GM18951 (cell line): ENCODE data around the gene NCKIPSD.
"Not testable (repeated sequence)": the region's sequence is repeated elsewhere in the genome, so short reads cannot be mapped to it uniquely, and the experiment has no call there.

ENCODE experiments used
- POLR2A ChIP-seq: IDR thresholded peaks from 4 replicates; pipeline ENCODE4 v1.6.1; 2011; ENCODE audit warnings: mild to moderate bottlenecking; ENCODE audit not compliant: insufficient read length, insufficient read depth; ENCODE audit errors: extremely low read depth
- in situ Hi-C: fragments of 300-500 bp; cut with MboI; formaldehyde crosslinking; loops from one replicate; pipeline ENCODE4 v1.12.0; 2022; ENCODE audit warnings: low sequenced_read_pairs, mixed read lengths, inconsistent platforms; ENCODE audit not compliant: unreplicated experiment

The NCKIPSD gene

DNA sequence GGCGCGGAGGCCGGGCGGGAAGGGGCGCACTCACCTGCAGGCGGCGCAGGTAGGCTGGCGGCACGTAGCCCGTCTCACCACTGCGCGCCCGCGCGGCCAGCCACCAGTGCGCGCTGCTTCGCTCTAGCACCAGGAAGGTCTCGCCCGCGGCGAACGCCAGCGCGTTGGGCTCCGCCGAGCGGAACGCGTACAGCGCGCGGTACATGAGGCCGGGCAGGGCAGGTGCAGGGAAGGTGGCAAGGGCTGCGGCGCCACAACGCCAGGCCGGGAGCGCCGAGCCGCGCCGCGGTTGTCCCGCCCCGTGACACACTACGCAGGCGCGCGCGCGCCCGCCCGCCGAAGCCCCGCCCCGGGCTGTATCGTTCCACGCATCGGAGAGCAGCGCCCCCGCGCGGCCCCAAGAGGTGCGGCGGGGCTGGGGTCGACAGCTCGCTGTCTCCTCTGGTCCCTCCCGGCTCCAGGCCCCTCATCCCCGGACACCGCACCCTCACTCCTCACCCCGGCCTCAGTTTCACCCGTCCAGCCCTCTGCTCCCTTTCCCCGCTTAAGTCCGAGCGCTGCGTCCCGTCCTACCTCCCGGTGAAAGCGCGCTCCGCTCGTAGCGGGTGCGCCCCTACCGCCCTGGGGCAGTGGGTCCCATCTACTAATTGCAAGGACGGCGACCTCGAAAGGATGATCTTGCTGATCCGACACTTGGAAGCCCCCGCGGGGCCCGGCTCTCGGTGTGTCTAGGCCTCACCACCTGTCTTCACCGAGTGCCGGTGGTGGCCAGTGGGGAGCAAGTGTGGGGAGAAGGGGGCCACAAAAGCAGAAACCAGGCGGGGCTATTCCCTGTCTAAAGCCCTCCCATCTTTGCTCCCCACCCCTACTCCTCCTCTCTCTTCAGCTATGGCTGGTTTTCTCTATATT is at the start of gene NCKIPSD:
Gene NCKIPSD, minus strand, starts transcription at position 313 of the 909 bp plus-strand sequence. Its CDS starts 108 bp downstream, at position 205.
- TF ChIP-seq POLR2A = peak; percentile 95
- in situ Hi-C loops = no loop called here

DNA sequence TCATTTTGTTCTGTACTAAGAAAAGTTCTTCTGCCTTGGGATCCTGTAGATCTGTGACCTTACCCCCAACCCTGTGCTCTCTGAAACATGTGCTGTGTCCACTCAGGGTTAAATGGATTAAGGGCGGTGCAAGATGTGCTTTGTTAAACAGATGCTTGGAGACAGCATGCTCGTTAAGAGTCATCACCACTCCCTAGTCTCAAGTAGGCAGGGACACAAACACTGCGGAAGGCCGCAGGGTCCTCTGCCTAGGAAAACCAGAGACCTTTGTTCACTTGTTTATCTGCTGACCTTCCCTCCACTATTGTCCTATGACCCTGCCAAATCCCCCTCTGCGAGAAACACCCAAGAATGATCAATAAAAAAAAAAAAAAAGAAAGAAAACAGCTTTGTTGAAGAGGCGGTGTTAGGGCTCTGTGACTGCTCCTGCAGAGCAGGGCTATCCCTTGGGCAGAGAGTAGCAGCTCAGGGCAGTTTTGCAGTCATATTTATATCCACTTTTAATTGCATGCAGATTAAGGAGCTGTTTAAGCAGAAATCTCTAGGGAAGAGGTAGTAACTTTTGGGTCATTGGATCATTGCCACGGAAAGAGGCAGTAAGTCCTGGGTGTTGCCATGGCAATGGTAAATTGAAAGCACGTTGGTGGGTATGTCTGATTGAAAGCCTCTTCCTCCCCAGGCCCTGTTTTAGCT is 49.5 kb upstream of the NCKIPSD start:
- in situ Hi-C loops = not testable (repeated sequence)

DNA sequence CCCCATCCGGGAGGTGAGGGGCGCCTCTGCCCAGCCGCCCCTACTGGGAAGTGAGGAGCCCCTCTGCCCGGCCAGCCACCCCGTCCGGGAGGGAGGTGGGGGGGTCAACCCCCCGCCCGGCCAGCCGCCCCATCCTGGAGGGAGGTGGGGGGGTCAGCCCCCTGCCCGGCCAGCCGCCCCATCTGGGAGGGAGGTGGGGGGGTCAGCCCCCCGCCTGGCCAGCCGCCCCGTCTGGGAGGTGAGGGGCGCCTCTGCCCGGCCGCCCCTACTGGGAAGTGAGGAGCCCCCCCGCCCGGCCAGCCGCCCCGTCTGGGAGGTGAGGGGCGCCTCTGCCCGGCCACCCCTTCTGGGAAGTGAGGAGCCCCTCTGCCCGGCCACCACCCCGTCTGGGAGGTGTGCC is 48.8 kb upstream of the NCKIPSD start:
- in situ Hi-C loops = not testable (repeated sequence)

- in situ Hi-C loops = not testable (repeated sequence)
Measured at GRCh38 chr3:48733752-48734518, 48.2 kb upstream of the NCKIPSD start.

GRCh38 chr3:48727511-48727910 is 41.8 kb upstream of the NCKIPSD start:
- in situ Hi-C loops = no loop called here
- no peak for TF ChIP-seq POLR2A

DNA sequence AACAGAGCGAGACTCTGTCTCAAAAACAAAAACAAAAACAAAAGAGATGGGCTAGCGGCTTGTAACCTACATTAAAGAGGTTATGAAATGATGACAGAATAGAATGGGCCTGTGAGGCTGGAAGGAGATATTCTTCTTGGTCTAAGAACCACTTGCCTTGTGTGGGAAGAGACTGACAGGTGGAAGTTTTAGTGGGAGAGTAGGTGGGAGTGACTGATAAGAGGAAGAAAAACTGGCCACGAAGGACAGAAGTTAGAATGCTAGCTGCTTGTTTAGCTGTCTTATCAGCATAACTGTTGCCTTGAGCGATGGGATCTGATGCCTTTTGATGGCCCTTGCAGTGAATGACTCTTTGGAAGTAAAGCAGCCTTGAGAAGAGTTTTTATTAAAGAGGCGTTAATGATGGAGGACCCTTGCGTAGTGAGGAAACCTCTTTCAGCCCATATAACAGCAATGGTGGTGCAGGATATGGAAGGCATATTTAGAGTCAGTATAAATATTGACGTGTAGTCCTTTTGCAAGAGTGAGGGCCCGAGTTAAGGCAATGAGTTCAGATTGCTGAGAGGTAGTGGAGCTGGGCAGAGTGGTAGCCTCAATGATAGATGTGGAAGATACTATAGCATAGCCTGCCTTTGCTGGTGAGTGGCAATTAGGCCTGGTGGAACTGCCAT is 39.6 kb upstream of the NCKIPSD start:
- in situ Hi-C loops = not testable (repeated sequence)

GRCh38 chr3:48723725-48724124 is 38.0 kb upstream of the NCKIPSD start:
- TF ChIP-seq POLR2A = no peak
- in situ Hi-C loops = no loop called here

DNA sequence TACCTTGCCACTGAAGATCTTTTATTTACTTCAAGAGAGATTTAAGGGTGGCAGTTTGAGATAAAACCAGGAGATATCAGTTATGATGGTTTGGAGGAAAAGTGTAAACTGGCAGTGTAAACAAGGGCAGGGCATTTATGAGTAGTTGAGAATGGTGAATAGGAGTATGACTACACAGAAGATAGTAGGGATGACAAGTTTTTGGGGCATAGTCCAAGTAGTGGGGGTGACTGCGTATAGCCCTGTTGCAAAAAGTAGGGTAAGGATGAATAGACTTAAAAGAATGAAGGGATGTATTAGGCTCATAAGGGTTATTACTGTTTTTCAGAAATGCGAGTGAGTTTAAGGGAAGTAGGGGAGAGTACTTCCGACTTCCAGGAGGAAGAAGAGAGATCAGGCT is 37.6 kb upstream of the NCKIPSD start:
- in situ Hi-C loops = not testable (repeated sequence)

- peak; percentile 83 for TF ChIP-seq POLR2A
- in situ Hi-C loops = no loop called here
Measured at GRCh38 chr3:48716982-48717746, 31.4 kb upstream of the NCKIPSD start, which contains the start of gene IP6K2. IP6K2 (minus strand) TSS chr3:48717221; CDS start chr3:48695291, 21,930 bp downstream.

- TF ChIP-seq POLR2A = no peak
- in situ Hi-C loops = no loop called here
Measured at GRCh38 chr3:48716508-48716981, 30.8 kb upstream of the NCKIPSD start.

GRCh38 chr3:48715174-48715800 is 29.6 kb upstream of the NCKIPSD start:
- no peak for TF ChIP-seq POLR2A
- in situ Hi-C loops = no loop called here

DNA sequence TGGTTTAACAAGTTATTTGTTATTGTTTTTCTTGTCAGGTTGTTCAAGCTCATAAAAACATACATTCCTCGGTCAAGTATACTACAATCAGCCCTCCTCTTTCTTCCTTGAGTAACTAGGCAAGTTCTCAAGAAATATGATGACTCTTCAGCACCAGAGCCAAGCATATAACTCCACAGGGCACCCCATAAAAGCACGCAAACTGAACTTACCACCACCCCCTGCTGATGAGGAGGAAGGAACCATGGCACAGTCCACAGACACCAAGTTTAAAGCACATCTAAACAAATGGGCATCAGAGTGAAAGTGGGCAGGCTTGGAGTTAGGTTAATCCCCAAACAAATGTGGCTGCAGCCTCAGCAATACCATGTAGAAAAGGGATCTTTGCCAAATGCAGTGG is 26.0 kb upstream of the NCKIPSD start:
- in situ Hi-C loops = no loop called here
- TF ChIP-seq POLR2A = no peak
